Esophagus squamous epithelium (tissue), 5 donors: Measurements from ENCODE around the gene KLF3. TPM values are rescaled to one million over a fixed set of nuclear protein-coding genes. Genes with fewer than 3 reads are reported as not detected.

ENCODE experiments used
- DNase-seq: peaks from one replicate; lab custom pipeline; 2025; lab: John Stamatoyannopoulos, UW
- H3K27ac ChIP-seq, 4 donors: fragments of 200-600 bp; sonication (generic); one replicate each; pipeline ENCODE4 v1.5.1; 2016 to 2019; ENCODE audit warnings: mild to moderate bottlenecking in 1 of 4
- H3K27me3 ChIP-seq, 4 donors: fragments of 200-600 bp; sonication (generic); 1 replicate in 3 of 4; 2 replicates in 1 of 4; pipeline versions ENCODE4 v1.5.1 to v1.6.0; 2017 to 2021; ENCODE audit warnings: antibody characterized with exemption in 1 of 4
- H3K36me3 ChIP-seq, 3 donors: fragments of 200-600 bp; sonication (generic); one replicate each; pipeline ENCODE4 v1.5.1; 2016 to 2019
- H3K4me1 ChIP-seq, 3 donors: fragments of 200-600 bp; sonication (generic); one replicate each; pipeline ENCODE4 v1.5.1; 2017 to 2019
- H3K4me3 ChIP-seq, 4 donors: fragments of 200-600 bp; sonication (generic); 1 replicate in 3 of 4; 2 replicates in 1 of 4; pipeline ENCODE4 v1.5.1; 2016 to 2019; ENCODE audit warnings: mild to moderate bottlenecking in 2 of 4, moderate library complexity in 1 of 4
- H3K9me3 ChIP-seq, 3 donors: fragments of 200-600 bp; sonication (generic); one replicate each; pipeline ENCODE4 v1.5.1; 2016 to 2019
- POLR2A ChIP-seq, 4 donors: fragments of 450-650 bp; IDR thresholded peaks; one replicate each; pipeline ENCODE4 v1.6.1; 2017; ENCODE audit warnings: antibody characterized with exemption in 4 of 4, mild to moderate bottlenecking in 4 of 4, moderate library complexity in 3 of 4
- WGBS, 2 donors: methylation state at CpG; one replicate each; pipeline ENCODE4 v1.1.5; 2018; 5-methylcytosine and 5-hydroxymethylcytosine counted together
- intact Hi-C: fragments of 100-400 bp; cut with DNase I; formaldehyde crosslinking; loops from one replicate; pipeline ENCODE4 v1.15.0; 2022
- total RNA-seq, 4 donors: library from RNA; depleted of rRNA; stranded (reverse); fragments of >200 nt; gene quantifications; one replicate each; pipeline ENCODE4 v1.1.0, GENCODE V29; 2016
- TF ChIP-seq, protein P1 (sequence below), 6 experiments: fragments of 450-650 bp in 4 of 6; fragments of 200-600 bp in 2 of 6; sonication (generic) in 2 of 6; IDR thresholded peaks; one replicate each; pipeline ENCODE4 v1.5.1; 2016 to 2019; ENCODE audit warnings: antibody characterized with exemption in 6 of 6, mild to moderate bottlenecking in 4 of 6, moderate library complexity in 4 of 6
- donor health status: DM: yes; HTN: yes; CAD: no.

Gene KLF3
- total RNA-seq, 4 donors from 2014 or later, result 44.2 to 91.4 (median 82.7) TPM

DNA sequence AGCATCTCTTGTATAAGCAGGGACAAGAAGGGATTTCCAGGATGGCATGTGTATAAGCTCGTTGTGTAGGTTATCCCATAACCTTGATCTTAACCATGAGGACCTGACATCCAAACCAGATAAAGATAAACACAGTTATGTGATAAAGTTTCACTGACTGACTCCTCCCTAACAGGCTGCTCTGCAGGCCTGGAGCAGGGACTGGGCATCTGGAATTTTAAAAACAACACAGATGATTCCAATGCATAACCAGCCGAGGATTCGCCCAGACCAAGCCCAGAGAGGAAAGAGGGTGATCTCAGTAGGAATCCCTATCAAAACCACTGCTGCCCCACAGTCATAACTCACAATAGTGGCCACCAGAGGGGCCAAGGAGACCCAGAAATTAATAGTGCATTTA, 22.7 kb downstream of the KLF3 start:
- peaks cover 15 to 96% (median 49%) of the 10 kb centered on the region in 3 donors for H3K4me1 ChIP-seq
- H3K4me3 ChIP-seq, result no peak overlapping the region
- TF ChIP-seq, protein P1, sequence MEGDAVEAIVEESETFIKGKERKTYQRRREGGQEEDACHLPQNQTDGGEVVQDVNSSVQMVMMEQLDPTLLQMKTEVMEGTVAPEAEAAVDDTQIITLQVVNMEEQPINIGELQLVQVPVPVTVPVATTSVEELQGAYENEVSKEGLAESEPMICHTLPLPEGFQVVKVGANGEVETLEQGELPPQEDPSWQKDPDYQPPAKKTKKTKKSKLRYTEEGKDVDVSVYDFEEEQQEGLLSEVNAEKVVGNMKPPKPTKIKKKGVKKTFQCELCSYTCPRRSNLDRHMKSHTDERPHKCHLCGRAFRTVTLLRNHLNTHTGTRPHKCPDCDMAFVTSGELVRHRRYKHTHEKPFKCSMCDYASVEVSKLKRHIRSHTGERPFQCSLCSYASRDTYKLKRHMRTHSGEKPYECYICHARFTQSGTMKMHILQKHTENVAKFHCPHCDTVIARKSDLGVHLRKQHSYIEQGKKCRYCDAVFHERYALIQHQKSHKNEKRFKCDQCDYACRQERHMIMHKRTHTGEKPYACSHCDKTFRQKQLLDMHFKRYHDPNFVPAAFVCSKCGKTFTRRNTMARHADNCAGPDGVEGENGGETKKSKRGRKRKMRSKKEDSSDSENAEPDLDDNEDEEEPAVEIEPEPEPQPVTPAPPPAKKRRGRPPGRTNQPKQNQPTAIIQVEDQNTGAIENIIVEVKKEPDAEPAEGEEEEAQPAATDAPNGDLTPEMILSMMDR (IDR thresholded peaks at IDR 0.05), result no peak
- no peak for TF ChIP-seq POLR2A (IDR thresholded peaks at IDR 0.05)
- intact Hi-C loops, result no loop called here
- H3K27ac ChIP-seq, result peak overlapping the region in 2 of 4 donors; percentile 48 to 70
- H3K27me3 ChIP-seq, result no peaks in the 10 kb centered on the region
- 58 to 62% methylated on average over 3 of the region's 3 CpGs for WGBS, 2 donors
- peaks cover 23 to 95% (median 23%) of the 10 kb centered on the region in 3 donors for H3K36me3 ChIP-seq
- H3K9me3 ChIP-seq, result no peaks in the 10 kb centered on the region
- DNase-seq, result no peak

DNA sequence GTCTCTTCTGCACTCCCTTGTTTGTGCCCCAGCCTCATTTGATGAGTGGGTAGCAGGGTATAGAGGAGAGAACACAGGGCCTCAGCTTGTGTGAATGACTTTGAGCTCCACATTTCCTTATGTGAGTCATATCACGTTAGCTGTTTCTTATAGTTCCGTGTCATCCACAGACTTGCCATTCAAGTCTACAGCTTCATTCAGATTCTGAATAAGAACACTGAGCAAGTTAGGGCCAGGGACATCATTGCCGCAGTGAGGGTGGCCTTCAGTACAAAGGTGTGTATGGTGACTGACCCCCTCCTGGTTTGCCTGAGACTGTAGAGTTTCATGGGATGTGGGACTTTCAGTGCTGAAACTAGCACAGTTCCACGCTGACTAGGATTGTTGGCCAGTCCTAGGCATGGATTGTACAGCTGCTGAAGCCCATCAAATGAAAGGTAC, 23.6 kb downstream of the KLF3 start:
- H3K27ac ChIP-seq, result peak overlapping the region; percentile 18 to 70 (median 46)
- peaks cover 15 to 91% (median 44%) of the 10 kb centered on the region in 3 donors for H3K4me1 ChIP-seq
- 43 to 48% methylated on average over 4 of the region's 4 CpGs for WGBS, 2 donors
- no peak for DNase-seq
- H3K27me3 ChIP-seq, result no peaks in the 10 kb centered on the region
- H3K4me3 ChIP-seq, result no peak overlapping the region
- intact Hi-C loops, result no loop called here
- peaks cover 23 to 95% (median 23%) of the 10 kb centered on the region in 3 donors for H3K36me3 ChIP-seq
- H3K9me3 ChIP-seq, result no peaks in the 10 kb centered on the region
- TF ChIP-seq POLR2A (IDR thresholded peaks at IDR 0.05), result no peak
- TF ChIP-seq, protein P1 (IDR thresholded peaks at IDR 0.05), result no peak

DNA sequence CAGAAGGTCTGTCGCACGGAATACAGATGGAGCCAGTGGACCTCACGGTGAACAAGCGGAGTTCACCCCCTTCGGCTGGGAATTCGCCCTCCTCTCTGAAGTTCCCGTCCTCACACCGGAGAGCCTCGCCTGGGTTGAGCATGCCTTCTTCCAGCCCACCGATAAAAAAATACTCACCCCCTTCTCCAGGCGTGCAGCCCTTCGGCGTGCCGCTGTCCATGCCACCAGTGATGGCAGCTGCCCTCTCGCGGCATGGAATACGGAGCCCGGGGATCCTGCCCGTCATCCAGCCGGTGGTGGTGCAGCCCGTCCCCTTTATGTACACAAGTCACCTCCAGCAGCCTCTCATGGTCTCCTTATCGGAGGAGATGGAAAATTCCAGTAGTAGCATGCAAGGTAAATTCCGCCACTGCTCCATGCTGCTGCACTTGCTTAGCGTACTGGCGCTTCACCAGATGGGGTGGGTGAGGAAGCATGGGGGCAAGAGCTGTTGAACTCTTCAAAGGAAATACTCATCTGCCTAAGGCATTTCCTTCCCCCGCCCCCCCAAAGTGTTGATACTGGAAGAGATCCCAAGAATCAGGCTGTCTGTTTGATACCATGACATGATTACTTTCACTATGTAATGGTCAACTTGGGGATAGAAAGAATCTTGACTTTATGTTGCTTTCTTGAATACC, 24.8 kb downstream of the KLF3 start:
- TF ChIP-seq POLR2A (IDR thresholded peaks at IDR 0.05), result no peak
- TF ChIP-seq, protein P1 (IDR thresholded peaks at IDR 0.05), result no peak
- intact Hi-C loops, result no loop called here
- DNase-seq, result no peak
- Histone ChIP-seq H3K36me3 (peaks cover 23 to 95% (median 23%) of the 10 kb centered on the region in 3 donors), H3K9me3 (no peaks in the 10 kb centered on the region), H3K4me1 (peaks cover 15 to 79% (median 41%) of the 10 kb centered on the region in 3 donors), H3K4me3 (no peak overlapping the region), H3K27ac (peak overlapping the region in 1 of 4 donors; percentile 16), H3K27me3 (no peaks in the 10 kb centered on the region)
- WGBS, 2 donors, result 92% methylated on average over 21 to 25 of the region's 26 CpGs

DNA sequence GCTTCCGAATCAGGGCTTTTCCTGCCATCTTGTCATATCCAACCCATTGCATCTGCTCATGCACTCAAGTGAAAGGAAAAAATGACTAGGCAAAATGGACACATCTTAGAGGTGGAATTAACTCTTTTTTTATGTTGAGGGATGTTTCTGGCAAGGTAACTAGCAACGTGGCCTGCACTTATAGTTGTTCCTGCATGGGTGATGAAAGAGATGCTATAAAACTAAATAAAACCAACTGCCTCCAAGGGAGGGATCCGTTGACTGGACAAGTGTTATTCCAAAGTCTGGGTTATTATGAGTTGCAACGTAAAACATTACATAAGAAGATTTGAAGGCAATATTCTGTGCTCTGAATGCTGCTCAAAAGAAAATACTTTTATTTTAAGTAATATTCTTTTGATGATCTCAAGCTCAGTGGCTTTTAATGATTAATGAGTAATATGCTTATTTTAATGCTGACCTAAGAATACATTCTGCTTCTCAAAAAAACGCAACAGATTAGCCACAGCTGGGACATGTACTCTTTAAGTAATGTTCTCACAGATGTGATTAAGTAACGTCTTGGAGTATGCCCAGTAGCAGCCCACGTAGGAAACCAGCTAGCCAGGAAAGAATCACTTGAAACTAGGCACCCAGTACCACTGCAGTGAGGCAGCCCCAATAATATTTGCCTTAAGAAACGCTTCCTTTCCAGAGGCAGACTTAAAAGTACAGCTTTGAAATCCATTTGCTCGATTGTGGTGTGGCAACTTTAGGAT, 27.4 kb downstream of the KLF3 start:
- Histone ChIP-seq H3K27ac (peak overlapping the region in 3 of 4 donors; percentile 36 to 49 (median 43)), H3K9me3 (no peaks in the 10 kb centered on the region), H3K27me3 (no peaks in the 10 kb centered on the region), H3K4me1 (peaks cover 6 to 76% (median 20%) of the 10 kb centered on the region in 3 donors), H3K4me3 (no peak overlapping the region), H3K36me3 (peaks cover 35 to 96% (median 39%) of the 10 kb centered on the region in 3 donors)
- intact Hi-C loops, result no loop called here
- DNase-seq, result no peak
- TF ChIP-seq POLR2A (IDR thresholded peaks at IDR 0.05), result no peak
- TF ChIP-seq, protein P1 (IDR thresholded peaks at IDR 0.05), result no peak
- WGBS, 2 donors, result 48 to 60% methylated on average over 9 of the region's 9 CpGs

DNA sequence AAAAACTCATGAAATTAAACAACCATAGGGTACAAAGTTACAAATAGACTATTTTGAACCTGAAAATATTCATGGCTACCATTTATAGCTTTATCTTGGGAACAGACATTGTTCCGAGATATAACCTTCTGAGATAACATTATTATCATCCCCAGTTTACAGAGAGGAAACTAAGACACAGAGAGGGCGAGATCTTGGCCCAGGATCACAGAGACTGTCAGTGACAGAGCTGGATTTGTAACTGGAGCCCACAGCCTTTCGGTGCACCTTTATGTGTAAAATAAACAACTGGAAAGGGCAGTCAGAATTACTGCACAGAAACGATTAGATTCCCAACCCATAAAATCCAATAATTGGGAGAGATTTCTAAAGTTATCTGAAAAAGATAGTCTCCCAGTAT, 28.4 kb downstream of the KLF3 start:
- Histone ChIP-seq H3K27me3 (no peaks in the 10 kb centered on the region), H3K4me1 (peaks cover 5 to 74% (median 10%) of the 10 kb centered on the region in 3 donors), H3K9me3 (no peaks in the 10 kb centered on the region), H3K4me3 (no peak overlapping the region), H3K27ac (peak overlapping the region in 3 of 4 donors; percentile 36 to 49 (median 43)), H3K36me3 (peaks cover 31 to 99% (median 39%) of the 10 kb centered on the region in 3 donors)
- no peak for TF ChIP-seq POLR2A (IDR thresholded peaks at IDR 0.05)
- TF ChIP-seq, protein P1 (IDR thresholded peaks at IDR 0.05), result no peak
- intact Hi-C loops, result no loop called here
- no peak for DNase-seq
- 43 to 54% methylated on average over 4 of the region's 4 CpGs for WGBS, 2 donors
